GM06990 (cell line): Measurements from ENCODE around the gene PLEKHJ1.

Source experiments
- DNase-seq: peaks from one replicate; pipeline ENCODE4 v3.0.0-alpha.2; 2011; ENCODE audit not compliant: insufficient read length; ENCODE audit errors: extremely low read depth
- H3K27me3 ChIP-seq: replicated peaks from 2 replicates; pipeline ENCODE4 v1.6.0; 2011; ENCODE audit warnings: low read length; ENCODE audit not compliant: control insufficient read depth, insufficient read depth
- H3K36me3 ChIP-seq: 2 replicates; pipeline ENCODE4 v1.5.1; 2011; ENCODE audit warnings: low read length; ENCODE audit not compliant: control insufficient read depth, insufficient read depth
- H3K4me3 ChIP-seq: replicated peaks from 2 replicates; pipeline ENCODE4 v1.5.1; 2011; ENCODE audit warnings: low read depth, mild to moderate bottlenecking, control low read depth, low read length
- TF ChIP-seq, protein P1 (sequence below): IDR thresholded peaks from 2 replicates; pipeline ENCODE4 v1.5.1; 2011; ENCODE audit warnings: low read length, control low read depth, mild to moderate bottlenecking, inconsistent platforms; ENCODE audit not compliant: insufficient read depth, poor library complexity, severe bottlenecking

The PLEKHJ1 gene

DNA sequence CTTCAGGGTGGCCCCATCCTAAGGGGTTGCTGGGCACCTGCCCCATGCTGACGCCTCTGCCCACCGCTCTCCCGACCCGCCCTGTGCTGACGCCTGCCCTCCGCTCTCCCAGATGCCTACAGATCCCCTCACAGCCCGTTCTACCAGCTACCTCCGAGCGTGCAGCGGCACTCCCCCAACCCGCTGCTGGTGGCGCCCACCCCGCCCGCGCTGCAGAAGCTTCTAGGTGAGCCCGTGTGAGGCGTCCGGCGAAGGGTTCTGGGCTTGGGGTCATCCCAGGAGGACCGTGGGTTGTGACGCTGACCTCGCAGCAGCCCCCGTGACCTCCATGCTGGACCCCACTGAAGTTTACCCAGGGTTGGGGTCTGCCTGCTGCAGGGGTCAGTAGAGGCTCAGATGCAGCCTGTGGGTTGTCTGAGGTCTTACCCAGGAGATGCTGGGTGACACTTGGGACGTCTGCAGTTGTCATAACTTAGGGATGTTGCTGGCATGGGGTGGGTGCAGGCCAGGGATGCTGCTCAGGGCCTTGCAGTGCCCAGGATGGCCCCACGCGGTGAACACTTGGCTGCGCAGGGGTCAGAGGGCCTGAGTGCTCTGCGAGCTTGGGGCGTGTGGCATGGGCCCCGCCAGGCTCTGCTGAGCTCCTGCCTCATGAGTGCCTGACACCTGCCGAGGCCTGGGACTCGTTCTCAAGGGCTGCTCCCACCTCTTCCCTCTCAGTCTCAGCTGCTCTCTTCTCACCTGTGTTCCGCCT lies 25.0 kb downstream of the PLEKHJ1 start:
- Histone ChIP-seq H3K36me3 (peaks cover 56% of the 10 kb centered on the region), H3K4me3 (no peak overlapping the region), H3K27me3 (no peaks in the 10 kb centered on the region)
- DNase-seq = no peak
- TF ChIP-seq, protein P1, sequence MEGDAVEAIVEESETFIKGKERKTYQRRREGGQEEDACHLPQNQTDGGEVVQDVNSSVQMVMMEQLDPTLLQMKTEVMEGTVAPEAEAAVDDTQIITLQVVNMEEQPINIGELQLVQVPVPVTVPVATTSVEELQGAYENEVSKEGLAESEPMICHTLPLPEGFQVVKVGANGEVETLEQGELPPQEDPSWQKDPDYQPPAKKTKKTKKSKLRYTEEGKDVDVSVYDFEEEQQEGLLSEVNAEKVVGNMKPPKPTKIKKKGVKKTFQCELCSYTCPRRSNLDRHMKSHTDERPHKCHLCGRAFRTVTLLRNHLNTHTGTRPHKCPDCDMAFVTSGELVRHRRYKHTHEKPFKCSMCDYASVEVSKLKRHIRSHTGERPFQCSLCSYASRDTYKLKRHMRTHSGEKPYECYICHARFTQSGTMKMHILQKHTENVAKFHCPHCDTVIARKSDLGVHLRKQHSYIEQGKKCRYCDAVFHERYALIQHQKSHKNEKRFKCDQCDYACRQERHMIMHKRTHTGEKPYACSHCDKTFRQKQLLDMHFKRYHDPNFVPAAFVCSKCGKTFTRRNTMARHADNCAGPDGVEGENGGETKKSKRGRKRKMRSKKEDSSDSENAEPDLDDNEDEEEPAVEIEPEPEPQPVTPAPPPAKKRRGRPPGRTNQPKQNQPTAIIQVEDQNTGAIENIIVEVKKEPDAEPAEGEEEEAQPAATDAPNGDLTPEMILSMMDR = no peak

DNA sequence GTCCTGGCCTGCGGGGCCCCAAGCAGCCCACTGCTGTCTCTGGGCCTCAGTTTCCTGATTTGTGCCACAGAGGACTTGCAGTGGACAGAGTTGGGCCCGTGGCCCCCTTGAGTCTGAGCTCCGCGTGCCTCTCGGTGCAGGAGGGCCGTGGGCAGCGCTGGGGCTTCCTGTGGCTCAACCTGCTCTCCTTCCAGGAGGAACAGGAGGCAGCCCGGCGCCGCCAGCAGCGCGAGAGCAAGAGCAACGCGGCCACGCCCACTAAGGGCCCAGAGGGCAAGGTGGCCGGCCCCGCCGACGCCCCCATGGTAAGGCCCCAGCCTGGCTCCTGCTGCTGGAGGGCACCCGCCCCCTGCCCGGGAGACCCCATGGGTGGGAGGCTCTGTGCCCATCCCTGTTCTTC lies 25.9 kb downstream of the PLEKHJ1 start:
- H3K36me3 ChIP-seq = peaks cover 51% of the 10 kb centered on the region
- no peak overlapping the region for H3K4me3 ChIP-seq
- H3K27me3 ChIP-seq = no peaks in the 10 kb centered on the region
- TF ChIP-seq, protein P1 = no peak
- DNase-seq = no peak

DNA sequence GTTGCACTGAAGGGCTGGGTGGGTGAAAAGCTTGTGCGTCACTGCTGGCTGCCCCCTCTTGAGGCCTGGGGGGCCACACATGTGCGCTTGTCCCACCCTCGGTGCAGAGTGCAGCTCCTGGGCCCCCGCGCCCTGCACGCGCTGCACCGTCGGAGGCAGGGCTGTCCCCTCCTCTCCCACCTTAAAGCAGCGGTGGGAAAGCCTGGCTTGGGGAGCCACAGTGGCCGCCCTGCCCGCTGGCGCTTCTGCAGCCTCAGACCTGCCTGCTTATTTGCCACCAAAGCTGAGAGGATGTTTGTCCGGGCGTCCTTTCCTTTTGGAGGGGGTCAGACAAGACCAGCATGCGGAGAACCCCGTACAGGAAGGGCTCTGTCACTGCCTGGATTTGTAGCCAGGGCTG lies 26.7 kb downstream of the PLEKHJ1 start:
- Histone ChIP-seq H3K36me3 (peaks cover 48% of the 10 kb centered on the region), H3K4me3 (no peak overlapping the region), H3K27me3 (no peaks in the 10 kb centered on the region)
- TF ChIP-seq, protein P1 = no peak
- no peak for DNase-seq

DNA sequence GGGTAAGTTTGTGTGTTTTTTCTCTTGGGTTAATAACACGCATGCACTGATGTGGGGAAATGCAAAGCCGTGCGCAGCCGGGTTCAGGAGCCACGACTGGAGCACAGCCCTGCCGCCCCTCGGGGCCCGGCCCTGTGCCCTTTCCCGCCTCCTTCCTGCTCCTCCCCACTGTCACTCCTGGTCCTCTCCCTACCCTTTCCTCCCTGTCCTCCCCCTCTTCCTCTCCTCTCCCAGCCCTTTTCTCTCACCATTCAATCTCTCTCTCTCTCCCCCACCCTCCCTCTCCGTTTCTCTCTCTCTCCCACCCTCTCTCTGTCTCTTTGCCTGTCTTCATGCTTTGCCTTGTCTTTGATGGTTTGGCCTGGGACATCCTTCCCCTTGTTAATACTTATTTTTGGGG lies 27.2 kb downstream of the PLEKHJ1 start:
- Histone ChIP-seq H3K27me3 (no peaks in the 10 kb centered on the region), H3K36me3 (peaks cover 48% of the 10 kb centered on the region), H3K4me3 (no peak overlapping the region)
- no peak for DNase-seq
- TF ChIP-seq, protein P1 = no peak

DNA sequence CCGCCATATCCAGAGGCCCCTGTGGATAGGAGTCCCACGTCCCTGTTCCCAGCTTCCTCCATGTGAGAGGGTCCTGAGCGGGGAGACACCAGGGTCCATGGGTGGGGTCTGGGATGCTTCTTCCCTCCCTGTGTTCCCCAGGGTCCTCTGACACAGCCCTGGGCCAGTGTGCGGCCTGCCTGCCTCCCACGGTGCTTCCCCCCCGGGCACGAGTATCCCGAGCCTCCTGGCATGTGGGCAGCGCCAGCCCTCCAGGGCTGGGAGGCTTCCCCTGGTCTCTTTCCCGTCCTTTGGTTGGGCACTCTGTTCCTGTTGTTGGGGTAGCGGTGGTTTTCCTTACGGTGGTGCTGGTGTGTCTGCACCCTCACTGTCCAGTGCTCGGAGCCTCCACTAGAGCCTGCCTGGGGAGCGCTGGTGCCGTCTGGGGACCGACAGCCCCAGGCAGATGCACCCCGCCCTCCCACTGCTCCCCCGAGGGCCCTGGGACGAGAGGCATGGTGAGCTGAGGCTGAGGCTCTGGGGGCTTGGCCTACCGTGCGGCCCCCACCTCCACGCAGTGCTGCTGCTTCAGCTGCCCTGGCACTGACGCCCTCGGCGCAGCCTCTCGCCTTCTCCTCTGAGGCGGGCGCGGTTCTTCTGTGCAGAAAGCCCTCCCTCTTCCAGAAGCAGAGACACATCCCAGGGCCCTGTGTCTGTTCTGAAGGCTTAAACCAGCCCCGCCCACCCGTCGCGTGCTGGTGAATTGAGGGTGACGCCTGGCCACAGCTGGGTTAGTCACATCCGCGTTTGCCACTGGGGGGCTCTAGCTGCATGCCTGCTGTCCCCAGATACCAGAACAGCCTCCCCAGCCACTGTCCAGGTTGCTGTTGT lies 27.9 kb downstream of the PLEKHJ1 start:
- TF ChIP-seq, protein P1 = peak; percentile 37
- H3K4me3 ChIP-seq = no peak overlapping the region
- peaks cover 45% of the 10 kb centered on the region for H3K36me3 ChIP-seq
- no peak for DNase-seq
- H3K27me3 ChIP-seq = no peaks in the 10 kb centered on the region
